ENCODE data around the gene ANGPTL5. TPM values are rescaled to one million over a fixed set of nuclear protein-coding genes. Genes with fewer than 3 reads are reported as not detected.

The ANGPTL5 gene
- total and polyA plus RNA-seq, 2 experiments from 2014 or later = not detected

GRCh38 chr11:101931692-101932091, 15.4 kb upstream of the ANGPTL5 start:
- Mint-ChIP-seq H3K27ac (no peak overlapping the region), H3K4me1 (no peaks in the 10 kb centered on the region), H3K4me3 (no peak overlapping the region), H3K27me3 (ENCODE audit: insufficient read depth, low read depth, poor library complexity) (no peaks in the 10 kb centered on the region), H3K9me3 (no peaks in the 10 kb centered on the region), H3K36me3 (ENCODE audit: low read depth) (no peaks in the 10 kb centered on the region)
- no peak overlapping the region for H3K4me3 ChIP-seq
- no peaks in the 10 kb centered on the region for H4K20me1 ChIP-seq (replicated peaks; ENCODE audit: insufficient read depth)
- H3K27ac ChIP-seq (ENCODE audit: low read depth) = no peak overlapping the region
- H3K36me3 ChIP-seq (ENCODE audit: insufficient read depth) = no peaks in the 10 kb centered on the region
- H3K4me2 ChIP-seq = no peak overlapping the region
- ATAC-seq = no peak
- TF ChIP-seq CREB1 (CRISPR knock-in tag; IDR thresholded peaks at IDR 0.05; ENCODE audit: low read depth) = no peak
- TF ChIP-seq ETS1 (IDR thresholded peaks at IDR 0.05) = no peak
- no peak for TF ChIP-seq REST (IDR thresholded peaks at IDR 0.05; ENCODE audit: unreplicated experiment)
- TF ChIP-seq, protein P1, sequence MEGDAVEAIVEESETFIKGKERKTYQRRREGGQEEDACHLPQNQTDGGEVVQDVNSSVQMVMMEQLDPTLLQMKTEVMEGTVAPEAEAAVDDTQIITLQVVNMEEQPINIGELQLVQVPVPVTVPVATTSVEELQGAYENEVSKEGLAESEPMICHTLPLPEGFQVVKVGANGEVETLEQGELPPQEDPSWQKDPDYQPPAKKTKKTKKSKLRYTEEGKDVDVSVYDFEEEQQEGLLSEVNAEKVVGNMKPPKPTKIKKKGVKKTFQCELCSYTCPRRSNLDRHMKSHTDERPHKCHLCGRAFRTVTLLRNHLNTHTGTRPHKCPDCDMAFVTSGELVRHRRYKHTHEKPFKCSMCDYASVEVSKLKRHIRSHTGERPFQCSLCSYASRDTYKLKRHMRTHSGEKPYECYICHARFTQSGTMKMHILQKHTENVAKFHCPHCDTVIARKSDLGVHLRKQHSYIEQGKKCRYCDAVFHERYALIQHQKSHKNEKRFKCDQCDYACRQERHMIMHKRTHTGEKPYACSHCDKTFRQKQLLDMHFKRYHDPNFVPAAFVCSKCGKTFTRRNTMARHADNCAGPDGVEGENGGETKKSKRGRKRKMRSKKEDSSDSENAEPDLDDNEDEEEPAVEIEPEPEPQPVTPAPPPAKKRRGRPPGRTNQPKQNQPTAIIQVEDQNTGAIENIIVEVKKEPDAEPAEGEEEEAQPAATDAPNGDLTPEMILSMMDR (conservative IDR thresholded peaks at IDR 0.05; ENCODE audit: low read depth in 2 of 2) = no peak
- TF ChIP-seq NANOG (IDR thresholded peaks at IDR 0.05; ENCODE audit: borderline replicate concordance) = no peak
- no peak for TF ChIP-seq EZH2 (IDR thresholded peaks at IDR 0.05; ENCODE audit: low read depth, unreplicated experiment)
- TF ChIP-seq POLR2AphosphoS5 (IDR thresholded peaks at IDR 0.05; ENCODE audit: low read depth) = no peak
- no peak for TF ChIP-seq EZH2phosphoT487 (IDR thresholded peaks at IDR 0.05; ENCODE audit: unreplicated experiment)
- TF ChIP-seq STAT1 (IDR thresholded peaks at IDR 0.05; ENCODE audit: unreplicated experiment) = no peak
- no peak for TF ChIP-seq ZNF462 (CRISPR knock-in tag; IDR thresholded peaks at IDR 0.05)
- TF ChIP-seq ZNF114 (CRISPR knock-in tag; IDR thresholded peaks at IDR 0.05) = no peak
- TF ChIP-seq JUNB (IDR thresholded peaks at IDR 0.05; ENCODE audit: unreplicated experiment) = no peak
- no peak for TF ChIP-seq ZNF331 (CRISPR knock-in tag; IDR thresholded peaks at IDR 0.05; ENCODE audit: low read depth)
- no peak overlapping the region for H2AFZ ChIP-seq
- DNase-seq (ENCODE audit: low spot score) = peak; percentile 27
- no peaks in the 10 kb centered on the region for H3K27me3 ChIP-seq (ENCODE audit: insufficient read depth)
- H3K79me2 ChIP-seq (replicated peaks; ENCODE audit: insufficient read depth) = no peaks in the 10 kb centered on the region
- no peaks in the 10 kb centered on the region for H3K9me2 ChIP-seq (ENCODE audit: insufficient read depth)
- no peaks in the 10 kb centered on the region for H3K4me1 ChIP-seq (ENCODE audit: insufficient read depth)
- H3F3A ChIP-seq (replicated peaks; ENCODE audit: low read depth) = no peaks in the 10 kb centered on the region

Data from GM23338 (cell line).